ENCODE measurements around the gene USP16. TPM values are rescaled to one million over a fixed set of nuclear protein-coding genes. Genes with fewer than 3 reads are reported as not detected.

Gene USP16
- total RNA-seq, 2 donors from 2014 or later = 19.9 to 22.0 TPM

GRCh38 chr21:29029524-29029923, 5.1 kb downstream of the USP16 start:
- no peaks in the 10 kb centered on the region for H3K9me3 Mint-ChIP-seq
- 86 to 92% methylated on average over 1 of the region's 1 CpG for WGBS, 2 experiments (ENCODE audit: insufficient coverage in 1 of 2, insufficient read length in 1 of 2)
- no peak overlapping the region for H3K9ac ChIP-seq (ENCODE audit: extremely low read depth, low read length, poor library complexity, severe bottlenecking)

GRCh38 chr21:29030909-29031308, 6.4 kb downstream of the USP16 start:
- no peak overlapping the region for H3K4me3 Mint-ChIP-seq
- H3K36me3 ChIP-seq (ENCODE audit: control insufficient read depth, insufficient read depth, low read length) = peaks cover 74% of the 10 kb centered on the region
- H3K9me3 Mint-ChIP-seq = no peaks in the 10 kb centered on the region
- no peak overlapping the region for H3K9ac ChIP-seq (ENCODE audit: extremely low read depth, low read length, poor library complexity, severe bottlenecking)
- H3K9me3 ChIP-seq (ENCODE audit: control insufficient read depth, low read length) = no peaks in the 10 kb centered on the region
- H3K27ac ChIP-seq (ENCODE audit: low read depth, low read length) = no peak overlapping the region
- DNase-seq = no peak
- H3K4me1 Mint-ChIP-seq = no peaks in the 10 kb centered on the region
- no peaks in the 10 kb centered on the region for H3K27me3 Mint-ChIP-seq (ENCODE audit: insufficient read depth)
- 80% methylated on average over 1 of the region's 1 CpG for WGBS, 2 experiments (ENCODE audit: insufficient coverage in 1 of 2, insufficient read length in 1 of 2)
- no peaks in the 10 kb centered on the region for H3K27me3 ChIP-seq (ENCODE audit: control insufficient read depth, insufficient read depth, low read length, poor library complexity, severe bottlenecking)
- TF ChIP-seq CTCF (conservative IDR thresholded peaks at IDR 0.05) = no peak
- H3K36me3 Mint-ChIP-seq (ENCODE audit: low read depth) = peaks cover 55% of the 10 kb centered on the region
- H3K27ac Mint-ChIP-seq = no peak overlapping the region
- no peaks in the 10 kb centered on the region for H3K4me1 ChIP-seq (ENCODE audit: control insufficient read depth, insufficient read depth, low read length)
- no peak overlapping the region for H3K4me3 ChIP-seq (ENCODE audit: low read length)

More at GRCh38 chr21:29029524-29029923, 5.1 kb downstream of the USP16 start:
- no peak for TF ChIP-seq CTCF (conservative IDR thresholded peaks at IDR 0.05)
- Mint-ChIP-seq H3K4me1 (peaks cover 5% of the 10 kb centered on the region), H3K36me3 (ENCODE audit: low read depth) (peaks cover 48% of the 10 kb centered on the region), H3K27me3 (ENCODE audit: insufficient read depth) (no peaks in the 10 kb centered on the region), H3K27ac (no peak overlapping the region), H3K4me3 (no peak overlapping the region)
- no peak for DNase-seq
- no peaks in the 10 kb centered on the region for H3K9me3 ChIP-seq (ENCODE audit: control insufficient read depth, low read length)
- H3K27ac ChIP-seq (ENCODE audit: low read depth, low read length) = no peak overlapping the region
- peaks cover 61% of the 10 kb centered on the region for H3K36me3 ChIP-seq (ENCODE audit: control insufficient read depth, insufficient read depth, low read length)
- no peak overlapping the region for H3K4me3 ChIP-seq (ENCODE audit: low read length)
- H3K27me3 ChIP-seq (ENCODE audit: control insufficient read depth, insufficient read depth, low read length, poor library complexity, severe bottlenecking) = no peaks in the 10 kb centered on the region
- no peaks in the 10 kb centered on the region for H3K4me1 ChIP-seq (ENCODE audit: control insufficient read depth, insufficient read depth, low read length)

- H3K4me1 Mint-ChIP-seq = no peaks in the 10 kb centered on the region
- TF ChIP-seq CTCF (conservative IDR thresholded peaks at IDR 0.05) = no peak
- Histone ChIP-seq H3K4me3 (ENCODE audit: low read length) (no peak overlapping the region), H3K27me3 (ENCODE audit: control insufficient read depth, insufficient read depth, low read length, poor library complexity, severe bottlenecking) (no peaks in the 10 kb centered on the region), H3K9ac (ENCODE audit: extremely low read depth, low read length, poor library complexity, severe bottlenecking) (no peak overlapping the region), H3K4me1 (ENCODE audit: control insufficient read depth, insufficient read depth, low read length) (no peaks in the 10 kb centered on the region), H3K9me3 (ENCODE audit: control insufficient read depth, low read length) (no peaks in the 10 kb centered on the region), H3K27ac (ENCODE audit: low read depth, low read length) (no peak overlapping the region), H3K36me3 (ENCODE audit: control insufficient read depth, insufficient read depth, low read length) (peaks cover 91% of the 10 kb centered on the region)
- peaks cover 74% of the 10 kb centered on the region for H3K36me3 Mint-ChIP-seq (ENCODE audit: low read depth)
- H3K27me3 Mint-ChIP-seq (ENCODE audit: insufficient read depth) = no peaks in the 10 kb centered on the region
- H3K27ac Mint-ChIP-seq = no peak overlapping the region
- no peak for DNase-seq
- WGBS, 2 experiments (ENCODE audit: insufficient coverage in 1 of 2, insufficient read length in 1 of 2) = 67 to 70% methylated on average over 3 of the region's 4 CpGs
- no peak overlapping the region for H3K4me3 Mint-ChIP-seq
- no peaks in the 10 kb centered on the region for H3K9me3 Mint-ChIP-seq
Measured at GRCh38 chr21:29033301-29033700, 8.8 kb downstream of the USP16 start.
